ENCODE measurements around the gene STAM2. TPM values are rescaled to one million over a fixed set of nuclear protein-coding genes. Genes with fewer than 3 reads are reported as not detected.

The STAM2 gene
- polyA plus RNA-seq, 12 donors, result 16.5 to 33.1 (median 25.5) TPM; not detected in 1

DNA sequence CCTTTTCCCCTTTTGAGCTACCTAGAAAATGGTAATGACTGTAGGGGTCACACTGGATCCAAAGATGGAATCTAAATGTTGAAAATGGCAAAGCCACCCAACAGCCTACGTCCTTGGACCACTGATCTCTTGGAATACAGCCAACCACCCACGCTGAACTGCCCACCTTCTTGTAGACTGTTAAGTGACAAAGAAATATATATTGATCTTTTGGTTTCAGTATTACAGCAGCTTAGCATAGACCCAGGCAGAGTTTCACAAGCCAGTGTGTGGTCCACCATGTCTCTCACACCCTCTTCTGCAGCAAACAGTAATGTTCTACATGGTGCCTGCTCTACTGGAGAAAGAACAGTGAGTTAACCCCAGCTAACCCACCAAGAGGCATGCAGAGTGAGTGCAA, 96.9 kb downstream of the STAM2 start:
- no peak for DNase-seq

DNA sequence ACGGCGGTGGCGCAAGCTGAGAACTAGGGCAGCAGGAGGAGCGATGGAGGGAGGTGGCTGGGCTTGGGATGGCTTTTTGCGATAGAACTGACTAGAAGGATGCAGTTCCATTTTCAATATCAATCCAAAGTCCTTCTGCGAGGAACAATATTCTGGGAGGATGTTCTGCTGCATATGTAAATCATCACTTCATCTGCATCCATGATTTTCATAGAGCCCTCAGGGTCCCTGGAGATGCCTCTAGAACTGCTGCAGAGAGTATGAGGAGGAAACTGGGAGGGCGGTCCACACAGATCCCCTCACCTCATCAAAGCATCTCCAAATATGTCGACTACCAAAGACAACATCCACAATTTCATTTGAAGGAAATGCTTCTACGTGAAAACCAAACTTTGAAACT, 97.5 kb downstream of the STAM2 start:
- no peak for DNase-seq

DNA sequence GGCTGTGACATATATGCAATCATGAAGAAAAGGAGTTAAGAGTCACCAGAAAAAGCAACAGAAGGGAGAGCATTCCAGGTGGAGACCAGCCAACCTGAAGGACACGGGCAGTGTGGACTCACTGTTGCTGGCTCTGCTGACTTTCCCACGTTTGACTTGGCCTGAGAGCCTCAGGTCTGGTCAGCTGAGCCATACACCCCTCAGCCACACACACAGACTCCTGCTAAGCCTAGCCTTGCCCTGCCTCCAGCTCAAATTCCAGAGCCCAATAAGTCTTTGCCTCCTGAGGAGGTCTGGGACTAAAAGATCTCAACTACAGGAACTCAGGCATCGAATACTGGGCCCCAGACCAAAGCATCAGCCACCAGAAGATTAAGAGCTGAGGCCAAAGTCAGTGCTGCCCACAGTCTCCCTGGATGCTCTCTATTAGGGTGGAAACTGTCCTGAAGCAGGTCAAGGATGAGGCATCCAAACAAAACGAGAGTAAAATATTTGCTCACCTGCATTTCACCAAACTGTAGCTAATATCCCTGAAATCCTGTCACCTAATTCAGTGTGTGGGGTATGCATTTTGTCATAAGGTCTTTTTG, 100.0 kb downstream of the STAM2 start:
- DNase-seq, result no peak

DNA sequence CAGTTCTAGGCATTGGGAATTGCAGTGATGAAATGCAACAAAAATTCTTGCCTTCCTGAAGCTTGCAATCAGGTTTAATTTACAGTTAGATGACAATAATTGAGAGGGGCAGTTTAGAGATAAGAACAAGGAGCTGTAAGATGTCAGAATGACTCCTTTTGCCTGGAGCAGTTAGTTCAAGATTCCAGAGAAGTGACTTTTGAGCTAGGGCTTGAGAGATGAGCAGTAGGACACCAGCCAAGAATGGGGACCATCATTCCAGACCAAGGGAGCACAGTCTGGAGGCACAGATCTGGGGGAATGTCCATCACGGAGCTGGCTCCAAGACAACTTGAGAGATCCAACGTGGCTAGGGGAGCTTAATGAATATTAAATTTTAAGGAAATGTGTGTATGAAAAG, 103.6 kb downstream of the STAM2 start:
- no peak for DNase-seq

DNA sequence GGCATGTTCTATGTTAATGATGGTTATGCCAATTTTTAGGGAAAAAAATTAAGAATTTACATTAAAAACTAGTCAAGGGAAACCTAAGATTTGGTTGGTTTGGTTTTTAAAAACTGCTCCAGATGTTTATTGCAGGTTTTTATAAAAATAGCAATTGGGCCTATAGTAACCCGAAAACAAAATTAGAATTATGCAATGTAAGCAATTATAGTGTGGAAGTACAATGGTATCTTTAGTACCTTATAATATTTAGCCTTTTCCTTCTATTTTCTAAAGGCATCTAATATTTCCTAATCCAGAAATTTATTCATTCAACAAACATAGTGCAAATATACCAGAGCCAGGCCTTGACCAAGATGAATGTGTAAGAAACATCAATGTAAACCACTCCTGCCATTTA, 104.0 kb downstream of the STAM2 start:
- DNase-seq, result no peak

DNA sequence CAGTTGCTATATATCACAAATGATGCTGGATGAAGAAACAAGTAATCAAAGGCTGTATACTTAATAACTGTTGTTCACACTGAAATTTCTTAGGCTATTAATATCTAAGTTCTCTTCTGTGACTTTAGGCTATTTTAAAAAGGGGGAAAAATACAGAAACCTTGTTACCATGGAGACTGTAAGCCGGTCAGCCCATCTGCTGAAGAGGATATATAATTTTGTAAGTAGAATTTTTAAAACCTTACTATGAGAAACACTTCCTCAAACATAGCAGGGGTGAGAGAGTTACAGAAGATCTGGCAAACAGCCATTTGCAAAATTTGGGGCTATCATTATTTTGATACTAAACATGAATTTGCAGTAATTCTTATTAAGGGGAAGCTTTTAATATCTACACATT, 104.5 kb downstream of the STAM2 start:
- no peak for DNase-seq

DNA sequence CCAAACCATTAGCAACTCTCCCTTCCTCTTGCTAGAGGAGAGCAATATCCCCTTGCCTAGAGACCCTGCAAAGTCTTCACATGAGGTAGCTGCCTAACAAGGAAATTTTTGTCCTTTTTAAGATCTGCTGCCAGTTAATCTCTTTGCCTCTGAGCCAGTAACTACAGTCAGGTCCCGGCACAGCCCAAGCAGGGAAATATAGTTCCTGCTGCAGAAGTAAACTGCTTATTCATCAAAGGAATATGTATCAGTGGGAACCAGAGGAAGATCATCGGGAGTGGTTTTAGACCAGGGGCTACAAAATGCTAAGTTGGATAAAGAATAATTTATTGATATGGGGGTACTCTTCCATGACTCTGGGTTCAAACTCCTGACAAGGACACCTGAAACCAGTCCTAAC, 107.3 kb downstream of the STAM2 start:
- DNase-seq, result no peak

DNA sequence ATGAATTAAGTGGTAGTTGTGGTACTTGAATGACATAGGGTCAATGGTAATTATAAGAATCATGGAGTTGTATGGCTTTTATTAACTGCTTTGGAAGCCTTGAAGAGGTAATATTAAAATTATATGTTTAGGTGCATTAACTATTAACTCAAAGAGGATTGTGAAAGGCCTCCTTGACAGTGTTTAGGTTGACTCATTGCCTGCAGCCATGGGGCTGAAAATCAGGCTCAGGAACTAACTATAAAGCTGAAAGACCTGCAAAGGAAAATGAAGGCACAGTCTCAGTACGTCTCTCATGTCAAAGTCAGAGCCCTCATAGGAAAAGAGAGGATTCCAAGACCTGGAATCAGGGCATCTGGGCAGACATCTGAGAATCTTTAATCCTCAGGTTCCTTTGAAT, 107.7 kb downstream of the STAM2 start:
- no peak for DNase-seq

Other genes starting within 250 kb of the STAM2 start
- gene CACNB4, start 76.7 kb downstream of the STAM2 start, polyA plus RNA-seq (ENCODE audit: insufficient read length in 12 of 12), result 1 to 10 TPM in 11 of 12 donors, not detected in 1; 4.1 to 7.4 (median 5.1) TPM
- 10 to 100 TPM in 11 of 12 donors, not detected in 1; 18.6 to 49.7 (median 26.7) TPM for gene FMNL2, start 159.4 kb upstream of the STAM2 start, polyA plus RNA-seq (ENCODE audit: insufficient read length in 12 of 12)

All from muscle of arm (tissue), 12 donors.